ENCODE measurements around the gene HAS3.

DNA sequence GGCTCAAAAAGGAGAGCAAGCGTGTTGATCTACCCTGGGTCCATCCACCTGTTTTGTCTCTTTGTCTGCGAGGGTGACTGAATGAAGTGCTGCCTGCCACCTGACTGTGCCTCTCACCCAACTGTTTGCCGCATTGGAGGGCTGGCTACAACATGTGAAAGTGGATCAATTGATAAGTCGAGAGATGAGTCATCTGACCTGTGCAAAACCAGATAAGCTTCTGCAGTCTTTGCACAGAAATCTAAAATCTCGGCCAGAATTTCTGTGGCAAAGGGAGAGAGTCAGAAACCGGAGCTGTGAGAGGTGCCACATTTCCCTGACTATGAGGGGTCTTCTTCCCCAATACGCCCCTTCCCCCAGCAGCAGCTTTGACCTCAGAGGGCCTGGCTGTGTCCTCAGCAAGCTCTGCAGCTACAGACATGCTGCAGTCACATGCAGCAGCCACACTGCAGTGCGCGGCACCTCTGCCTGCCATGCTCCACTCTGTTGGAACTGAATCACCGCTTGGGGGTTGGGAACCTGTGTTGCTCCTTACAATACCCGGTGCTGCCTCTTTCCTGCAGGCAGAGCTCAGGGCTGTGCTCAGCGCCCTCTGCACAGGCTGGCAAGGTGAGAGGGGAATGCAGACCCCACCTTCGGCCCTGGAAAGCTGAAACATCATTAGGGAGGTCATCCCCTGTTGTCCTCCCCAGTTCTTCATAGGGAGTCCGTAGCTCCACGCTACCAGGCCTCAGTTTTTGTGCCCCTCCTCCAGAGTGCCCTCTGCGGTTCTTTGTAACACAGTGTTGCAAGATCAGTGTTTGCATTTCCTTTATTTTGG lies 16.2 kb upstream of the HAS3 start:
- TF ChIP-seq, protein P1, sequence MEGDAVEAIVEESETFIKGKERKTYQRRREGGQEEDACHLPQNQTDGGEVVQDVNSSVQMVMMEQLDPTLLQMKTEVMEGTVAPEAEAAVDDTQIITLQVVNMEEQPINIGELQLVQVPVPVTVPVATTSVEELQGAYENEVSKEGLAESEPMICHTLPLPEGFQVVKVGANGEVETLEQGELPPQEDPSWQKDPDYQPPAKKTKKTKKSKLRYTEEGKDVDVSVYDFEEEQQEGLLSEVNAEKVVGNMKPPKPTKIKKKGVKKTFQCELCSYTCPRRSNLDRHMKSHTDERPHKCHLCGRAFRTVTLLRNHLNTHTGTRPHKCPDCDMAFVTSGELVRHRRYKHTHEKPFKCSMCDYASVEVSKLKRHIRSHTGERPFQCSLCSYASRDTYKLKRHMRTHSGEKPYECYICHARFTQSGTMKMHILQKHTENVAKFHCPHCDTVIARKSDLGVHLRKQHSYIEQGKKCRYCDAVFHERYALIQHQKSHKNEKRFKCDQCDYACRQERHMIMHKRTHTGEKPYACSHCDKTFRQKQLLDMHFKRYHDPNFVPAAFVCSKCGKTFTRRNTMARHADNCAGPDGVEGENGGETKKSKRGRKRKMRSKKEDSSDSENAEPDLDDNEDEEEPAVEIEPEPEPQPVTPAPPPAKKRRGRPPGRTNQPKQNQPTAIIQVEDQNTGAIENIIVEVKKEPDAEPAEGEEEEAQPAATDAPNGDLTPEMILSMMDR (IDR thresholded peaks at IDR 0.05) = peak in 1 of 6 experiments; percentile 4
- no peak for TF ChIP-seq POLR2AphosphoS5 (IDR thresholded peaks at IDR 0.05)
- TF ChIP-seq POLR2A (IDR thresholded peaks at IDR 0.05) = no peak
- TF ChIP-seq EP300 (IDR thresholded peaks at IDR 0.05) = no peak

Data from upper lobe of left lung (tissue), 4 donors.